Hepatic stellate cell (primary cell): Measurements from ENCODE around the gene KRT31.
A peak's percentile ranks its signal among the peaks of the same experiment; 100 is the strongest.
"Not testable (repeated sequence)": the region's sequence is repeated elsewhere in the genome, so short reads cannot be mapped to it uniquely, and the experiment has no call there.

Experiments used
- DNase-seq: peaks from one replicate; pipeline ENCODE4 v3.0.0; 2011; ENCODE audit warnings: low spot score

The KRT31 gene

DNA sequence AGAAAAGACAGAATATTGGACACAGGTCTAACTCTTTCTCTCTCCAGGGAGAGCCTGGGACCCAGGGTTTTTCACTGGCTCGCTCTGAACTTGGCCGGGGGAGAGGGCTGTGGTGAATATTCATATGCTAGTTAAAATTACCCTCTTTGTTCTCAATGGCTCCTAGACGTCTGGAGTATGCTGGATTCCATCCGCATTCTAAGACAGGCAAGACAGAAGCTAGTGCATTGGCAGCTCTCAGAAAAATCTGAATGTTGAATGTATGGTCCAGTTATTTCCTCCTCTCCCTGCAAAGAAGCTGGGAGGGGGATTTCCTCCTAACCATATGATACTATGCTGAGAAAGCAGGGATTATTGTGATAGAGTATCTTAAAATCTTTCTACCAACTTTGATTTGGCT is 9.7 kb downstream of the KRT31 start:
- DNase-seq, result no peak

DNA sequence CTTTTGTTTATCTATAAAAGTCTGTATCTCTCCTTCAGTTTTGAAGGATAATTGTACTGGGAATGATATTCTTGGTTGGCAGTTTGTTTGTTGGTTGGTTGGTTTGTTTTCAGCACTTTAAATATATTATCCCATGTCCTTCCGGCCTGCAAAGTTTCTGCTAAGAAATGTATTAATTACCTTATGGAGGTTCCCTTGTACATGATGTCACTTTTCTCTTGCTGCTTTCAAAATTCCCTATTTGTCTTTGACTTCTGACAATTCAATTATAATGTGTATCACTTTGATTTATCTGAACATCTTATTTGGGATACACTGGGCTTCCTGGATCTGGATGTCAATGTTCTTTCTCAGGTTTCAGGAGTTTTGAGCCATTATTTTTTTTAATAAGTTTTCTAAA is 11.2 kb downstream of the KRT31 start:
- DNase-seq, result no peak

DNA sequence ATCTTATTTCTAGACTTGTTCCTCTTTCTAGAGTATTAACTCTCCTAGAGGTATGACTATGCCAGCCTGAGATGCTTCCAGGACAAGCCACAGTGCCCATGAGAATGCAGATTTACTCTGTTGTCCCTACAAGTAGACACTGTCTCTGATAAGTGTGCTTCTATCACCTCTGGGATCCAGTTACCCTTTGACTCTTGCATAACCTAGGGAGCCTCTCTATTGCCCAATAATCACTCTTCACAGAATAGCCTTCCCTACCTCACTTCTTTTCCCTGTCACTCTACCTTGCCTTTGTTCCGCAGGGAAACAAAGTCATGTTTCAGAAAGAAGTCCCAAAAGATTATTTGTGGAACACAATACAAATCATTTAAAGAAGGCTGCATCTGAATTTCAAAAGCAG is 13.7 kb downstream of the KRT31 start:
- no peak for DNase-seq

DNA sequence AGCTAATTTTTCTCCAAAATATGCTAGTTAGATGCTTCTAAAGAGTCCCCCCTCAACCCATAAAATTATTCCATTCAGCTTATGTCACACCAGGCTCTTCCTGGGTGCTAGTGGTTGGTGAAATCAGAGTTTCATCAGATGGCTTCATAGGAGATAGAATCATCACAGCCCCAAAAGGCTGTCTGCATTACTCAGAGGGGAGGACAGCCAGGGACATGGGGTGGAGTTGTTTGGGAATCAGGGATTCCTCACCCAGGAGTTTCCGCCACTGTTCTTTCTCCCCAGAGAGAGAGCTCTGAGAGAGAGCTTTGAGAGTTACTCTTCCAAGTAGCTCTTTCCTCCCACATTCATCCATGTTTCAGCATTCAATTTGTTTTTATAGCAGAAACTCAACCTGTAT is 15.0 kb downstream of the KRT31 start:
- peak; percentile 81 for DNase-seq

DNA sequence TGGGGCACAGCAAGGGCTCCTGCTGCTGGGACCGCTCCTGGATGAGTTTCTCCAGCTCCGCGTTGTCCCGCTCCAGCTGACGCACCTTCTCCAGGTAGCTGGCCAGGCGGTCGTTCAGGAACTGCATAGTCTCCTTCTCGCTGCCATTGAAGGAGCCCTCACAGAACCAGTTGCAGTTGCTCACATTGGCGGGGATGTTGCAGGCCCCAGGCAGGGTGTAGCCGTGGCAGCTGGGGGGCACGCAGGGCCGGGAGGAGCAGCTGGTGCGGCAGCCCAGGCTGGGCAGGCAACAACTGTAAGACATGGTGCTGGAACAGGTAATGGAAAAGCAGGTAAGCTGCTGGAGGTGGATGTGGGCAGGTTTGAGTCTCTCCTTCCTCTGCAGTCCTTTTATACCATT is 15.5 kb downstream of the KRT31 start, which contains the start of gene KRT34:
TSS of gene KRT34 (minus strand) at position 364 of the 400 bp plus-strand sequence. CDS start at position 304, 60 bp downstream.
- DNase-seq, result not testable (repeated sequence)

DNA sequence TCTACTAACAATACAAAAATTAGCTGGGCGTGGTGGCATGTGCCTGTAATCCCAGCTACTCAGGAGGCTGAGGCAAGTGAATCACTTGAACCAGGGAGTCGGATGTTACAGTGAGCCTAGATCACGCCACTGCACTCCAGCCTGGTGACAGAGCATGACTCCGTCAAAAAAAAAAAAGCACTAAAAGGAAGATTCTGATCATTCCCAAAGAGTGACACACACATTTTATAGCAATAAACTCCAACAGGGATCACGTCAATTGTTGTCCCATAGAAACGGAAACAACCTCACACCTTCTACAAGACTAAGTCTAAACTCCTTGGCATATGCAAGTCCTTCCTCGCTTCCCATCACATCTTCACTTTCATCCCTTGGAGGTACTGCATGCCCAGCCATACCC is 17.3 kb downstream of the KRT31 start:
- DNase-seq, result peak; percentile 73

DNA sequence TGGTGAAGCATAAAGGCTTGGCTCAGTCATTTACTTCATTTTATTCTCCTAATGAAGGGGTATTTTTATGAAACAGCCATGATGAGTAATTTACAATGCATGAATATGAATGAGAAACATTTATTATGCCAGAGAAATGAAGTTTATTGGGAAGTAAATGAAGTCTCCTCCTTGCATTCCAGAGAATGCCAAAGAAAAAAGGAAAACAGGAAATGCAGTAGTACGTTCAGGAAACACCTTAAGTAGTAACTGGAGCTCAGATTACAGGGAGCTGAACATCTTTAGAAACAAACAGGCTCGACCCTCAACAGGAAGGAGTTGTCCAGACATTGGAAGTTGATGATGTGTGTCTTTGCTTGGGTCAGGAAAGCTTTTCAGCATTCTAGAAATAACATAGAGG is 19.9 kb downstream of the KRT31 start:
- no peak for DNase-seq

DNA sequence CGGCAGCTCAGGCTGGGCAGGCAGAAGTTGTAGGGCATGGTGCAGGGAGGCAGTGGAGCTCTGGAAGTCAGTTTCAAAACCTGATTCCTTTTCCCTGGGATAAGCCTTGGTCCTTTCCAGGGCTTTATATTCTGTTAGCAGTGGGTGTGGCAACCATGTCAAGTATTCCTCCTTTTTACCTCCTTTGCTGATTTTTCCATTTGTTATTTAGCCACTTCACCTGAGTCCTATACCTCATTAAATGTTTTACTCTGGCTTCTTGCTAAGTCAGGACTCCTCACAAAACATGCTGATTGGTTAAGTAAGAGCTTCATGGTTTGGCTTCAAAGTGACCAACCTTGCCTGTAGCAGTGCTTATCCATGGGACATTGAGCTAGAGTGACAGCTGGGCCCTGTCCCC is 27.7 kb downstream of the KRT31 start, which contains the start of gene KRT33B:
TSS of gene KRT33B (minus strand) at position 101 of the 400 bp plus-strand sequence. CDS start at position 38, 63 bp downstream.
- no peak for DNase-seq

DNA sequence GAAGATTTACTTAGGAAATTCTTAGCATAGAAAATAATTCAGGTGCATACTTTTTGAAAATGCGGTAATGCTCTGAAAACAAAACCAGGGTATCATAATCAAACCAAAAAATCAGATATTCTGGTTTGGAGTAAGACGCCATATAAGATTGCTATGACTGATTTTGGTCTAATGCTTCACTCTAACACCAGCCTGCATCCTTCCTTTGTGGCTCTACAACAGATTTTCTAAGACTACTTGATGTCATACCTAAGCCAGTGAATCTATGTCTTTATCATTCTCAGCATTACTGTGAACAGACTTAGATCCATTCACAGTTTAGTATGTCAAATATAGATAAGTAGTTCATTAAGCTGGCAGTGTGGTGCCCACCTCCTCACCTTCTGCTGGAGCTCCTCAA is 28.4 kb downstream of the KRT31 start:
- no peak for DNase-seq

DNA sequence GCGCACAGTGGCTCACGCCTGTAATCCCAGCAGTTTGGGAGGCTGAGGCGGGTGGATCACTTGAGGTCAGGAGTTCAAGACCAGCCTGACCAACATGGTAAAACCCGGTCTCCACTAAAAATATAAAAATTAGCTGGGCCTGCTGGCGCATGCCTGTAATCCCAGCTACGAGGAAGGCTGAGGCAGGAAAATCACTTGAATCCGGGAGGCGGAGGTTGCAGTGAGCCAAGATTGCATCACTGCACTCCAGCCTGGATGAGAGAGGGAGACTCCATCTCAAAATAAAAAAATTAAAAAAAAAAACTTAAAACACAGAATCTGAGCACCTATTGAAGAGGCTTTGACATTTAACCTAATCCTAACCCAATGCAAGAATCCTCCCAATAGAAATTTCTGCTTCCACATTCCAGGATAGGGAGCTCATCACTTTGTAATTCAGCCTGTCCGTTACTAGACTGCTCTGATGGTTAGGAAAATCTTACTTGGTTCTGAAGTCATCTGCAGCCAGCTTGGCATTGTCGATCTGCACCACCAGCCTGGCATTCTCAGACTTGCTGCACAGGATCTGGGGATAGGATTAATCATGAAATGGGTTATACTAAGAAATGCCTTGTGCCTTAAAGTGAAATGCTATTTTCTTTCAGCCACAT is 29.9 kb downstream of the KRT31 start:
- peak; percentile 86 for DNase-seq

DNA sequence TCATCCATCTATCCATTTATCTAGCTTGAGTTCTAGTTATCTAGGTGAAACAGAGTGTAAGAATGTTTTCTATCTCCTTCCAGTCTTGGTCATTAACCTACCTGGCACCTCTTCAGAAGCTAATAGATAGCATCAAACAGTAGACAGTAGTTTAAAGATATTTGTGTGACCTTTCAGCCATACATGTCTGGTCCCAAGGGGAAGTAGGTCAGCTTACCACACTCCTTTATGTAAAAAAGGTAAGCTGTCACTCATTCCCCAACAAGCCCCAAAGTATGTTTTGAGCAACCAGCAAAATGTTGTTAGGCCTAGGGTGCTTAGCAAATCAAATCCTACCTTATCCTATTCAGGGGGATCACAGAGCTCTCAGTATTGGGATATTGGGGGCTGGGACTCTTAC is 31.3 kb downstream of the KRT31 start:
- no peak for DNase-seq

DNA sequence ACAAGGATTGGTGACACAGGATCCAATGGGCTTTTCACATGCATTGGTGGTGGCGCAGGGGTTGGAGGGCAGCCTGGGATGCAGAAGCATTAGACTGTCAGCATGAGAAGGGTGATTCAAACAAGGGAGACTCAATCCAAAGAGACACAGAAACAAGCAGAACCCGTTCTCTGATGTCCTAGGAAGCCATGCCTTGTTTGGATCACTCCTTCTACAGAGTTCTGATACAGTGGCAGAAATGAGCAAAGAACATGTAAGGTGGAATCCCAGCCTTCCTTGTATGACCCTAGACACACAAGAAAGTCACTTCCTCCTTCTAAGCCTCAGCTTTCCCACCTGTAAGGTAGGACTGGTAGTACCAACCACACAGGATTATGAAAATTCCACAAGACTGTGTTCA is 33.5 kb downstream of the KRT31 start:
- DNase-seq, result no peak

DNA sequence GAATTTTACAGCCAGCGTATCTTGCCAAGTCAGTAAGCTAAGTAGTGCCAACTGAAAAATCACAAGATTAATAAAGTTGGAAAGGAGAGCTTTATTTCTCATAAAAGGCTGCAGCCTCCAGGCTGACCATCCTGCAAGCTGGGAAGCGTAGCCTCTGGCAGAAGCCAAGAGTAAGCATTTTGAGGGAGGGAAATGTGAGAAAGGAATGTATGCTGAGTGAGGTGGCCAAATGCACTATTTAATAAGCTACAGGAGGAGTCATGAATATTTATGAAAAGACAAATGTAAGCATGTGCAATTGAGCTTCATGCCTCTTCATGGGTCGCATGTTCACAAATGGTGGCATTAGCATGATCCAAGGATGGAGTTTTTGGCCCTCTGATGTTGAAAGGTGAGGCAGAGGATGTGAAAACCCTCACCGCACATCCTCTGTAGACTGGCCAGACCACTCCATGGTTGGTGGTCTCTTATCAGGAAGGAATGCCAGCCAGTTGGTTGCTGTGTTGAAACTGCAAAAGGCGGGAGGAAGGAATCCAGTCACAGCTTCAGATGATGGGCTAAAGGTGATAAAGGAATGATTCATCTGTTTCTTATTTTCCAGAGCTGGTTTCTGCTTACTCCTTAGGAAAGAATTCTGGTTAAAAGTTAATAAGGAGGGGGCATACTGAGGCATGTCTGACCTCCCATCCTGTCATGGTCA is 37.0 kb downstream of the KRT31 start:
- peak; percentile 14 for DNase-seq

DNA sequence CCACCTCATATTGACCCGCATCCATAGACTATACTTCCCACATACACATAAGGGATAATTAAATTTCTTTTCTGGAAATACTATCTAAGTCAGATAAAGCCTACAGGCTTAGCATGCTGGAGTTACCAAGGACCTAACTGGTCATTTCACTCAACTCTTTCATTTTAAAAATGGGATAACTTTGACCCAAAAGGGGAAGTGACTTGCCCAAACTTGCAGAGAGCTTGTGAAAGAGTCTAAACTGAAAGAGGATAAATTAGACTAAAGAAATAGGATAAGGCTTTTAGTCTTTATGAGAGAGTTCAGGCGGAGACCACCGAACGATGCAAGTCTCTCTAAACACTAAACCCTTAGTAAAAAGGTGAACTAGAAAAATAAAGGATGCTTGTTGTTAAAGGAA is 42.9 kb downstream of the KRT31 start:
- DNase-seq, result no peak

DNA sequence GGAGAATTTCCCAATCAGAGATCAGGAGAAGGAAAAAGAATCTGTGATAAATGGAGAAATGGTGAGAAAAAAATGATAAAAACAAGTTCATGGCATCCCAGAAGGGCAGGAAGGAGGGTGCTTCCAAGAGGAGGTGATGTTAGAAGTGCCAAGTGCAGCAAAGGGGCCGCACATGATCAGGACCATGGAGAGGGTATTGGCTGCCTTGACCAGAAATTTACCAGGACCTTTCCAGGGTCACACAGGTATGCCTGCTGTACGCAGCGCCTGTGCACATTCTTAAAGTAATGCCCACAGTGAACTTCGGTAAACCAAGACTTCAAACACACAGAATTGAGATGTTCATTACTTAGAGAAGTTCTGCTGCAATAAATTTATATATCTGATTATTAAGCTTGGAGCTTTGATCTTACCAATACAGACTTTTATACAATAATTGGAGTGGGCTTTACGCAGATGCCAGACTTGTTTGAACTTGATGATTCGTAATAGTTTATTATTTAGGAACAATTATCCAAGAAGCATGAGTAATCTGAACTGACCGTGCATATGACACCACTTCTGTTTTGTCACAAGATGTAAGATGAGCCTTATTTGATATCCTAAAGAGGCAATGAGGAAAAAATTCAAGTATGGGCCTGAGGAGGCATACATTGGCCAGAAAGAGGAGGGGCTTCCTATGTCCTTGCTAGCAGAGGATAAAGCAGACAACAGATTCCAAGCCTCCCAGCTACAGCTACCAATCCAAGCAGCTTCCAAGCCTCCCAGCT is 44.6 kb downstream of the KRT31 start:
- DNase-seq, result no peak

DNA sequence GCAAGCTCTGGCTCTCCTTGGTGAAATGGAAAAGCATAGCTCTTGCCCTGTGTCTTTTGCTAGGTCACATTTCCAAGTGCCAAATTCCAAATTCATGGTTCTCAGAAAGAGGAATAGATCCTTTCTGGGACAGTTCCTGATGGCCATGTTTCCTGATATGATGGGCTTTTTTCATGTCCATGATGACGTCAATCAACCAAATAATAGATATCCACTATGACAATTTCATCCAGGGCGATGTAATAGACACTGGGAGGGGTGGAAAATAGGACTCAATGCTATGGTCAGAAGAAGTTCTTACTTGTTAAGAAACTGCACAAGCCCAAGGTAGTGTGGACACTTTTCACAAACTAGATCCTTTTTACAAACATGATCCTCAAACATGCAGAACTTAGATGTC is 46.2 kb downstream of the KRT31 start:
- DNase-seq, result no peak

DNA sequence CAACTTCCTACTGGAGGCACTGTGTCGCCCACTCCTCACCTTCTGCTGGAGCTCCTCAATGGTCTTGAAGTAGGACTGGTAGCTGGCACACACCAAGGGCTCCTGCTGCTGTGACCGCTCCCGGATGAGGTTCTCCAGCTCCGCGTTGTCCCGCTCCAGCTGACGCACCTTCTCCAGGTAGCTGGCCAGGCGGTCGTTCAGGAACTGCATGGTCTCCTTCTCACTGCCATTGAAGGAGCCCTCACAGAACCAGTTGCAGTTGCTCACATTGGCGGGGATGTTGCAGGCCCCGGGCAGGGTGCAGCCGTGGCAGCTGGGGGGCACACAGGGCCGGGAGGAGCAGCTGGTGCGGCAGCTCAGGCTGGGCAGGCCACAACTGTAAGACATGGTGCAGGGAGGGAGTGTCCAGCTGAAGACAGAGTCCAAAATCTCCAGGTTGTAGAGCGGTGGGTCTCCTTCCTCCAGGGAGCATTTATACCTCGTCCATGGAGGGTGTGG is 47.0 kb downstream of the KRT31 start, which contains the start of gene KRT33A:
TSS of gene KRT33A (minus strand) at position 448 of the 498 bp plus-strand sequence. CDS start at position 387, 61 bp downstream.
- not testable (repeated sequence) for DNase-seq

DNA sequence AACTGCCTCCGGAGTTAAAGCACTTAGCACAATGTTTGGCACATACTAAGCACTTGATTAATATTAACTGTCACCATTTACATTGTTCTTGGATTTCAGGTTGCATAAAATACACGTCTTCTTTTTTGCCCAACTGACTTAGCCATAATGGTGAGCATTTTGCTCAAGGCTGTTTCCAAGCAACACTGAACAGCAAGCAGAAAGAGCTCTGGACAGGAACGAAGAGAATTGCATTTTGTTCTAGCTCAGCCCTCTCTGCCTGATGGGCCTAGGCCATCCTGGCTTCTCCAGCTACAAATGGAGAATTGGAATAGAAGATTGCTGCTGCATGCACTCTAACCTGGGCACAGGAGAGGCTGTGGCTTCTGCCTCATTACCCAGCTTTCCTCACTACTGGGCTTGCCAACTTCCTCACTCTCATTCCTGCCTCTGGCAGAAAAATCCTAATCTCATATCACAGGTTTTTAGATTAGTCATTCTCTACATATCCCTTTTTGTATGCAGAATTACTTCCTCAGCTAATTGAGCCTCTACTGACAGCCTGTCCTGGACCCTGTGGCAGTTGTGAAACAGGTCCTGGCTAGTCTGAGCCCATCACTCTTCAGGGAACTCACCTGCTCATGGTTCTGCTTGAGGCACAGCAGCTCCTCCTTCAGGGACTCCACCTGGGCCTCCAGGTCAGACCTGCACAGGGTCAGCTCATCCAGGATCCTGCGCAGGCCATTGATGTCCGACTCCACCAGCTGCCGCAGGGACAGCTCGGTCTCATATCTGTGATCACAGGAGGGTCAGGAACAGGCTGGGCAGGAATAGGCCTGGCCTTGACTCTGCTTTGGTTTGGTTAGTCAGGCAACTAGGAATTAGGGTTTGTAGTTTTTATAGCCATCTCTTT is 49.3 kb downstream of the KRT31 start:
- no peak for DNase-seq

DNA sequence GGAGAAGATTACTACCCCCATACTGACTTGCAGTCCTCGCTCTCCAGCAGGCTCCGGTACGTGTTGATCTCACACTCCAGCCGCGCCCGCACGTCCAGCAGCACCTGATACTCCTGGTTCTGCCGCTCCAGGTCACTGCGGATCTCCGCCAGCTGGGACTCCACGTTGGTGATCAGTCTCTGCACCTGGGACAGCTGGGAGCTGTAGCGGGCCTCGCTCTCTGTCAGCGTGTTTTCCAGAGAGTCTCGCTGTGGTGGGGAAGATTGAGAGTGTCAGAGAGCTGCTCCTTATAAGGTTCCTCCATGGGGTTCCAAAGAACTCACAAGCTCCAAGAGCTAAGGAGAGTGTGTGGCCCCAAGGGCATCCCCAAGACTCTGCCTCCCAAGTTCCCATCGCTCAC is 51.0 kb downstream of the KRT31 start:
- not testable (repeated sequence) for DNase-seq

DNA sequence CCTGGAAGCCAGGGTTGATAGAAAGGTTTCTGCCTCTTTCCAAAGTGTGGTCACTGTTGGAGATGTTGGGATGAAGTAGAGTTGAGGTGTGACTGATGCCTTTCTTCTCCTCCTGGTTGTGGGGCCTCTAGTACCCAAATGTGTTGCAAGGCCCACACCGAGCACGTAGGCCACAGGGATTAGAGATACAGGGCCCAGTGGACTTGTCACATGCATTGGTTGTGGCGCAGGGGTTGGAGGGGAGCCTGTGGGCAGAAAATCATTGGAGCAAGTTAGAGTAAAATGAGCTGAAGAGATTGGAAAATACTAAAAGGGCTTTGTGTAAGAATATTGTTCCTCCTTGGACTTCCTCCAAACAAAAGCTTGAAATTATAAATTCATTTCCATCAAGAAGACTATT is 51.4 kb downstream of the KRT31 start:
- DNase-seq, result no peak
